HepG2 (cell line): ENCODE measurements around the gene PLEKHA3. TPM values are rescaled to one million over a fixed set of nuclear protein-coding genes. Genes with fewer than 3 reads are reported as not detected.

Experiments
- DRAP1 ChIP-seq: IDR thresholded peaks from 2 replicates; pipeline ENCODE4 v1.6.1; 2016; ENCODE audit warnings: missing genetic modification reagents, missing compliant biosample characterization
- HNF1A ChIP-seq, 2 experiments: sonication (generic) in 1 of 2; formaldehyde crosslinking in 1 of 2; IDR thresholded peaks; 2 replicates each; pipeline versions ENCODE4 v1.4.0 to v1.6.1; 2016 to 2020; ENCODE audit warnings: borderline replicate concordance in 1 of 2, low read depth in 1 of 2, mild to moderate bottlenecking in 1 of 2, missing genetic modification reagents in 1 of 2
- KAT2B ChIP-seq: fragments of 150-350 bp; IDR thresholded peaks from 2 replicates; pipeline ENCODE4 v1.6.1; 2014; ENCODE audit warnings: low read depth, low read length, borderline replicate concordance
- KDM3A ChIP-seq: IDR thresholded peaks from 2 replicates; pipeline ENCODE4 v1.6.1; 2018; ENCODE audit warnings: low read depth, missing compliant biosample characterization
- MTF2 ChIP-seq: sonication (generic); formaldehyde crosslinking; IDR thresholded peaks from 2 replicates; pipeline ENCODE4 v1.5.0; 2020; ENCODE audit warnings: missing genetic modification reagents, borderline replicate concordance
- NFE2L2 ChIP-seq: fragments of 150-350 bp; IDR thresholded peaks from 2 replicates; pipeline ENCODE4 v1.6.1; 2014; ENCODE audit warnings: low read length
- SKIL ChIP-seq: sonication (generic); formaldehyde crosslinking; IDR thresholded peaks from 2 replicates; pipeline ENCODE4 v1.8.0; 2022; ENCODE audit warnings: missing genetic modification reagents, mild to moderate bottlenecking, moderate library complexity, borderline replicate concordance
- TOPORS ChIP-seq: sonication (generic); formaldehyde crosslinking; IDR thresholded peaks from 2 replicates; pipeline ENCODE4 v1.8.0; 2023; ENCODE audit warnings: mild to moderate bottlenecking, missing genetic modification reagents
- ZBTB3 ChIP-seq: sonication (generic); formaldehyde crosslinking; IDR thresholded peaks from 2 replicates; pipeline ENCODE4 v1.4.0; 2020; ENCODE audit warnings: low read depth, mild to moderate bottlenecking, moderate library complexity, missing genetic modification reagents, borderline replicate concordance
- ZNF598 ChIP-seq: sonication (generic); formaldehyde crosslinking; IDR thresholded peaks from 2 replicates; pipeline ENCODE4 v1.5.1; 2020; ENCODE audit warnings: mild to moderate bottlenecking, missing genetic modification reagents, borderline replicate concordance
- ZNF790 ChIP-seq: sonication (generic); formaldehyde crosslinking; IDR thresholded peaks from 2 replicates; pipeline ENCODE4 v1.8.0; 2022; ENCODE audit warnings: missing genetic modification reagents, mild to moderate bottlenecking, borderline replicate concordance
- polyA plus RNA-seq, 8 experiments: library from polyadenylated mRNA; depleted of rRNA in 3 of 8; stranded (reverse) in 7 of 8; unstranded in 1 of 8; fragments of >200 nt; fragmentation: Illumina TruSeq in 4 of 8; extraction: Trizol in 4 of 8; gene quantifications; 2 replicates each; pipeline versions ENCODE4 v1.2.1 to v1.2.3, GENCODE V29; 2011 to 2016; ENCODE audit warnings: low read depth in 4 of 8, missing spikeins in 1 of 8, mixed read lengths in 1 of 8; ENCODE audit not compliant: insufficient read depth in 1 of 8
- total RNA-seq, 5 experiments: library from RNA; depleted of rRNA; stranded (reverse); fragments of >200 nt; fragmentation: Illumina TruSeq; extraction: Trizol; gene quantifications; 2 replicates each; pipeline ENCODE4 v1.2.3, GENCODE V29; 2016; ENCODE audit warnings: low read depth in 1 of 5
- TF ChIP-seq, protein P1 (sequence below): sonication (generic); formaldehyde crosslinking; IDR thresholded peaks from 2 replicates; pipeline ENCODE4 v1.4.0; 2020; ENCODE audit warnings: missing genetic modification reagents
- TF ChIP-seq, protein P2 (sequence below): sonication (generic); formaldehyde crosslinking; IDR thresholded peaks from 2 replicates; pipeline ENCODE4 v1.4.0; 2020; ENCODE audit warnings: missing genetic modification reagents

The PLEKHA3 gene
- total and polyA plus RNA-seq, 2 of the 13 experiments (the other 11 are each of a cell fraction or from before 2014, with no cell fraction given) = 11.7 to 23.1 TPM

DNA sequence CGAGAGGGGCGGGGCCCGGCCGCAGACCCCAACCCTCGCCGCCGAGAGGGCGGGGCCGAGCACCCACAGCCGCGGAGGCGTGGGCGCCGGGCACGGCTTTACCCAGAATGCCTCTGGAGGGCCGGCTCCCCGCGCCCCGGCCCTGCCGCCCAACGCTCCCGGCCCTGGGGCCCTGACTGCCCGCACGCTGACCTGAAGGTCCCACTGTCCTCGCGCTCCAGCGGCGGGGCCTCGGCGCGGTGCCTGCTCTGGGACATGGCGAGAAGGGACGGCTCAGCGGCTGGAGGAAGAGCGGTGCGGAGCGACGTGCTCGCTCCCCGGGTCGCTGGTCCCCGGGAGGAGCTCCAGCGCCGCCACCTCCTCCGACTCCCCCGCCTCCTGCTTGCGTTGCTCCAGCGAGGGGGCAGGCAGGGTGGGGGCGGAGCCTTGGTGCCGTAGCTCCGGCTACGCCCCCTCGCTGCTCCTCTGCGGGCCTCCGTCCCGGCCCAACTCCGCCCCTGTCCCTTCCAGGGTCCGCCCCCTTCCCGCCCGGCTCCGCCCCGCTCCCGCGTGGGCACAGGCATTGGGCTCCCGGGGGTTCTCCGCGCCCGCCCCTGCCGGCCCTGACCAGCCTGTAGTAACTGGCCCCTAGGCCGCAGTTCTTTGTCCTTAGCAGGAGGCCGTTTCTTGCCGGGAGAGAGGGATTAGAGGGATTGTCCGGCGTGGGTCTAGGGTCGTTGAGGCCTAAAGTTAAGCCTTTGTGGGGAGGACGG lies 29.3 kb upstream of the PLEKHA3 start, which contains the start of the genes PJVK and PRKRA (continued):
- TF ChIP-seq HNF1A (IDR thresholded peaks at IDR 0.05; ENCODE audit: low read depth) (no peak), HNF1A (CRISPR knock-in tag; IDR thresholded peaks at IDR 0.05; ENCODE audit: borderline replicate concordance) (peak; percentile 76), SKIL (peak; percentile 14; the same call in 1 of the 2 replicates), ZNF598 (CRISPR knock-in tag) (peak; percentile 65; the same call in 1 of the 2 replicates), DRAP1 (peak; percentile 90), ZBTB3 (CRISPR knock-in tag) (peak; percentile 57; the same call in 1 of the 2 replicates), KAT2B (no peak), ZNF790 (CRISPR knock-in tag) (peak; percentile 12), NFE2L2 (no peak), KDM3A (CRISPR knock-in tag) (peak; percentile 65; the same call in 1 of the 2 replicates), MTF2 (peak; percentile 72; the same call in 1 of the 2 replicates), TOPORS (0 out of 2 replicates have a peak, but pooled peaks have one; percentile 17)
- TF ChIP-seq, protein P1, sequence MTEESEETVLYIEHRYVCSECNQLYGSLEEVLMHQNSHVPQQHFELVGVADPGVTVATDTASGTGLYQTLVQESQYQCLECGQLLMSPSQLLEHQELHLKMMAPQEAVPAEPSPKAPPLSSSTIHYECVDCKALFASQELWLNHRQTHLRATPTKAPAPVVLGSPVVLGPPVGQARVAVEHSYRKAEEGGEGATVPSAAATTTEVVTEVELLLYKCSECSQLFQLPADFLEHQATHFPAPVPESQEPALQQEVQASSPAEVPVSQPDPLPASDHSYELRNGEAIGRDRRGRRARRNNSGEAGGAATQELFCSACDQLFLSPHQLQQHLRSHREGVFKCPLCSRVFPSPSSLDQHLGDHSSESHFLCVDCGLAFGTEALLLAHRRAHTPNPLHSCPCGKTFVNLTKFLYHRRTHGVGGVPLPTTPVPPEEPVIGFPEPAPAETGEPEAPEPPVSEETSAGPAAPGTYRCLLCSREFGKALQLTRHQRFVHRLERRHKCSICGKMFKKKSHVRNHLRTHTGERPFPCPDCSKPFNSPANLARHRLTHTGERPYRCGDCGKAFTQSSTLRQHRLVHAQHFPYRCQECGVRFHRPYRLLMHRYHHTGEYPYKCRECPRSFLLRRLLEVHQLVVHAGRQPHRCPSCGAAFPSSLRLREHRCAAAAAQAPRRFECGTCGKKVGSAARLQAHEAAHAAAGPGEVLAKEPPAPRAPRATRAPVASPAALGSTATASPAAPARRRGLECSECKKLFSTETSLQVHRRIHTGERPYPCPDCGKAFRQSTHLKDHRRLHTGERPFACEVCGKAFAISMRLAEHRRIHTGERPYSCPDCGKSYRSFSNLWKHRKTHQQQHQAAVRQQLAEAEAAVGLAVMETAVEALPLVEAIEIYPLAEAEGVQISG = peak; percentile 93
- TF ChIP-seq, protein P2, sequence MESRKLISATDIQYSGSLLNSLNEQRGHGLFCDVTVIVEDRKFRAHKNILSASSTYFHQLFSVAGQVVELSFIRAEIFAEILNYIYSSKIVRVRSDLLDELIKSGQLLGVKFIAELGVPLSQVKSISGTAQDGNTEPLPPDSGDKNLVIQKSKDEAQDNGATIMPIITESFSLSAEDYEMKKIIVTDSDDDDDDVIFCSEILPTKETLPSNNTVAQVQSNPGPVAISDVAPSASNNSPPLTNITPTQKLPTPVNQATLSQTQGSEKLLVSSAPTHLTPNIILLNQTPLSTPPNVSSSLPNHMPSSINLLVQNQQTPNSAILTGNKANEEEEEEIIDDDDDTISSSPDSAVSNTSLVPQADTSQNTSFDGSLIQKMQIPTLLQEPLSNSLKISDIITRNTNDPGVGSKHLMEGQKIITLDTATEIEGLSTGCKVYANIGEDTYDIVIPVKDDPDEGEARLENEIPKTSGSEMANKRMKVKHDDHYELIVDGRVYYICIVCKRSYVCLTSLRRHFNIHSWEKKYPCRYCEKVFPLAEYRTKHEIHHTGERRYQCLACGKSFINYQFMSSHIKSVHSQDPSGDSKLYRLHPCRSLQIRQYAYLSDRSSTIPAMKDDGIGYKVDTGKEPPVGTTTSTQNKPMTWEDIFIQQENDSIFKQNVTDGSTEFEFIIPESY = no peak
